C4-2B (cell line): ENCODE measurements around the gene WNK4.

Source experiments
- H3K27ac ChIP-seq: fragments of 450-650 bp; 2 replicates; pipeline ENCODE4 v1.5.1; 2017
- ZFX ChIP-seq: fragments of 450-650 bp; IDR thresholded peaks from 2 replicates; pipeline ENCODE4 v1.6.1; 2017
- TF ChIP-seq, protein P1 (sequence below): fragments of 450-650 bp; conservative IDR thresholded peaks from 2 replicates; pipeline ENCODE4 v1.5.1; 2017; ENCODE audit warnings: mild to moderate bottlenecking

WNK4 gene

DNA sequence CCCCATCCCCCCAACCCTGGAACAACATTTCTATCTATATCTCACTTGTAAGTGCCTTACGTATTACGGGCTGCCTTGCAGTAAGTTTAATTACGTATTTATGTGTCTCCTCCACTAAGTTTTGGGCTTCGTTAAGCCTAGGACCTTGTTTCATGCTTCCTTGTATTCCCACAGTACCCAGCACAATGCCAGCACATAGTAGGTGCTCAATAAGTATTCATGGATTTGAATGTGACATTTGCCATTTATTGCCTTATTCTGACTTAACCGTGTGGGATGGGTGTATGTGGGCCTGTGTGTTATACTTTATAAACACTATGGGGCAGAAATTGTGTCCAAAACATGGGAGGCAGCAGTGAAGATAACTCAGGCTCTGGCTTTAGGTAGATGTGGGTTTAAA is 12.1 kb downstream of the WNK4 start:
- no peak overlapping the region for H3K27ac ChIP-seq
- TF ChIP-seq, protein P1, sequence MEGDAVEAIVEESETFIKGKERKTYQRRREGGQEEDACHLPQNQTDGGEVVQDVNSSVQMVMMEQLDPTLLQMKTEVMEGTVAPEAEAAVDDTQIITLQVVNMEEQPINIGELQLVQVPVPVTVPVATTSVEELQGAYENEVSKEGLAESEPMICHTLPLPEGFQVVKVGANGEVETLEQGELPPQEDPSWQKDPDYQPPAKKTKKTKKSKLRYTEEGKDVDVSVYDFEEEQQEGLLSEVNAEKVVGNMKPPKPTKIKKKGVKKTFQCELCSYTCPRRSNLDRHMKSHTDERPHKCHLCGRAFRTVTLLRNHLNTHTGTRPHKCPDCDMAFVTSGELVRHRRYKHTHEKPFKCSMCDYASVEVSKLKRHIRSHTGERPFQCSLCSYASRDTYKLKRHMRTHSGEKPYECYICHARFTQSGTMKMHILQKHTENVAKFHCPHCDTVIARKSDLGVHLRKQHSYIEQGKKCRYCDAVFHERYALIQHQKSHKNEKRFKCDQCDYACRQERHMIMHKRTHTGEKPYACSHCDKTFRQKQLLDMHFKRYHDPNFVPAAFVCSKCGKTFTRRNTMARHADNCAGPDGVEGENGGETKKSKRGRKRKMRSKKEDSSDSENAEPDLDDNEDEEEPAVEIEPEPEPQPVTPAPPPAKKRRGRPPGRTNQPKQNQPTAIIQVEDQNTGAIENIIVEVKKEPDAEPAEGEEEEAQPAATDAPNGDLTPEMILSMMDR: no peak
- TF ChIP-seq ZFX: no peak

- no peak overlapping the region for H3K27ac ChIP-seq
- TF ChIP-seq, protein P1: no peak
- TF ChIP-seq ZFX: no peak
These were observed 14.7 kb downstream of the WNK4 start for GRCh38 chr17:42795061-42795460.

DNA sequence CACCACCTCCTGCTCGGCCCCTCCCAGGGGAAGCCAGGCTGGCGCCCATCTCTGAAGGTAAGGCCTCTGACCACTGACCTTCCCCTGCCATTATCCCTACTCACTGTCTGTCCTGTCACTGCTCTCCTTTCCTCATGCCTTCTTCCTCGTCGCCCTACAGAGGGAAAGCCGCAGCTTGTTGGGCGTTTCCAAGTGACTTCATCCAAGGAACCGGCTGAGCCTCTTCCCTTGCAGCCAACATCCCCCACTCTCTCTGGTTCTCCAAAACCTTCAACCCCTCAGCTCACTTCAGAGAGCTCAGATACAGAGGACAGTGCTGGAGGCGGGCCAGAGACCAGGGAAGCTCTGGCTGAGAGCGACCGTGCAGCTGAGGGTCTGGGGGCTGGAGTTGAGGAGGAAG is 15.1 kb downstream of the WNK4 start:
- H3K27ac ChIP-seq: no peak overlapping the region
- TF ChIP-seq ZFX: no peak
- TF ChIP-seq, protein P1: no peak

DNA sequence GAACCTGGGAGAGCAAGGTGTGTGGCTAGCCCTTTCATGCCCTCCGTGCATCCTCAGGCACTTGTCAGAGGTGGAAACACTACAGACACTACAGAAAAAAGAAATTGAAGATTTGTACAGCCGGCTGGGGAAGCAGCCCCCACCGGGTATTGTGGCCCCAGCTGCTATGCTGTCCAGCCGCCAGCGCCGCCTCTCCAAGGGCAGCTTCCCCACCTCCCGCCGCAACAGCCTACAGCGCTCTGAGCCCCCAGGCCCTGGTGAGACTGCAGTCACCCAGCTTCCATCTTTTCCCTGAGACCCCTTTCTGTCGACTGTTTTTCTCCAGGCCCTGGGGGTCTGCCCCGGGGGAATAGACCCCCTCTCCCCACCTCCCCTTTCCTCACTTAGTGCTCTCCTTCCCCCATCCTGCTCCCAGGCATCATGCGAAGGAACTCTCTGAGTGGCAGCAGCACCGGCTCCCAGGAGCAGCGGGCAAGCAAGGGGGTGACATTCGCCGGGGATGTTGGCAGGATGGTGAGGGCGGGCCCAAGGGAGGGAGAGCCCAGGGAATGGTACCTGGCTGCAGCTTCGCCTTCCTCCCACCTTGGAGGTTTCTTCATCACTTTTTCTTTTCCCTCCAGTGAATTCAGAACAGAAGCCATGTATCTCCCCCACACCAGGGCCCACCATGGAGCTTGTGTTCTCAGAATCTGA is 15.8 kb downstream of the WNK4 start:
- no peak overlapping the region for H3K27ac ChIP-seq
- TF ChIP-seq, protein P1: no peak
- no peak for TF ChIP-seq ZFX

DNA sequence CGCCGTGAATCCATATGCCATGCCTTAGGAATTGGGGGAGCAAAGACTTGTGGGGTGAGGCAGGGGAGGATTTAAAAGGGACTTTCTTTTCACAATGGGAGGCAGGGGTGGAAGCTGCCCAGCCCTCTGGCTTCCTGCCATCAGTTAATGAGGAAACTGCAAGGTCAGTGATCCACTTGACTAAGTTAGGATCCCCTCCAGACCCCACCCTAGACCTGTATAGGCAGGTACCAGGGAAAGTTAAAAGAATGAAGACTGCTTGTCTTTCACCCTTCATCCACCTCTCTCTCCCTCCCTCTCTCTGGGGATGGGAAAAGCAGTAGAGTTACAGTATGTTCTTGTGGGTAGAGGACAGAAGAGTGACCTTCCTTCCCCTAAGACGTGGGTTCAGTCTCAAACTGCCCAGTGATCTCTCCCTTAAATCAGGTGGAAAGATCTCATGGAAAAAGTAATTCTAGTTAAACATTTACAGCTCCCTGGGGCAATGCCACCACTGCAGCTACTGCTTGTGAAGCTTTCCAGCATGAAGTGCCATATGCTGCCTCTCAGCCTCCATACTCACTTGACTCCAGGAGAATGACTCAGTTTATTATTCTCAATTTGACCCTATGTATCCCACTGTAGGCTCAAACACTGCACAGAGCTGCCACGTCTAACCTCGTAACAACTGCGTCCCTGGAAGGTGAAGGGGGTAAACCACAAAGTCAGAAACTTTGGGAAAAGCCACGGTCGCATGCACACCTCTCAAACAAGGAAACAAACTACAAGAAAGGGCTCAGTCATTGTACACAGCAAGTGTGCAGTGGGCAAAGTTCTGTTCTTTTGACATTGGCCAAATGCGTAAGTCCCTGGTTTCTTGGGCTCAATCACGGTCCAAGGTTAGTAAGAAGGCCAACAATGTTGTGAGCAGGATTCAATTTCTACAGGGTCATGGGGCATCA is 16.9 kb downstream of the WNK4 start:
- TF ChIP-seq, protein P1: no peak
- no peak for TF ChIP-seq ZFX
- peak overlapping the region; percentile 61 for H3K27ac ChIP-seq

- H3K27ac ChIP-seq: peak overlapping the region; percentile 61
These were observed 17.6 kb downstream of the WNK4 start for GRCh38 chr17:42798011-42798382.

More at GRCh38 chr17:42798011-42798382, 17.6 kb downstream of the WNK4 start:
- TF ChIP-seq, protein P1: no peak
- no peak for TF ChIP-seq ZFX
